Fibroblast of lung (primary cell): ENCODE measurements around the gene C4orf17. TPM values are rescaled to one million over a fixed set of nuclear protein-coding genes. Genes with fewer than 3 reads are reported as not detected.

ENCODE experiments used
- DNase-seq, 2 donors: peaks; one replicate each; pipeline versions ENCODE4 v3.0.0 to v3.0.0-alpha.2; 2010; ENCODE audit warnings: low read depth in 2 of 2
- H2AFZ ChIP-seq: 2 replicates; pipeline ENCODE4 v1.5.1; 2012; ENCODE audit warnings: low read length, control low read depth, inconsistent platforms
- H3K27ac ChIP-seq: 2 replicates; pipeline ENCODE4 v1.5.1; 2011; ENCODE audit warnings: low read length, control low read depth; ENCODE audit not compliant: insufficient read depth
- H3K27me3 ChIP-seq: 2 replicates; pipeline ENCODE4 v1.5.1; 2011; ENCODE audit warnings: mild to moderate bottlenecking, low read length; ENCODE audit not compliant: control insufficient read depth, insufficient read depth
- H3K36me3 ChIP-seq: 2 replicates; pipeline ENCODE4 v1.5.1; 2011; ENCODE audit warnings: low read length; ENCODE audit not compliant: control insufficient read depth, insufficient read depth
- H3K4me1 ChIP-seq: 2 replicates; pipeline ENCODE4 v1.5.1; 2011; ENCODE audit warnings: low read length; ENCODE audit not compliant: control insufficient read depth, insufficient read depth; ENCODE audit errors: extremely low read depth
- H3K4me2 ChIP-seq: 2 replicates; pipeline ENCODE4 v1.5.1; 2011; ENCODE audit warnings: low read length, control low read depth; ENCODE audit not compliant: insufficient read depth; ENCODE audit errors: extremely low read depth
- H3K4me3 ChIP-seq, 4 experiments: fragments of 200-600 bp in 1 of 4; sonication (generic) in 1 of 4; replicated peaks in 1 of 4; 2 replicates each; pipeline ENCODE4 v1.5.1; 2011 to 2016; ENCODE audit warnings: low read length in 4 of 4, low read depth in 3 of 4, mild to moderate bottlenecking in 3 of 4, control low read depth in 2 of 4, inconsistent platforms in 1 of 4, mixed read lengths in 1 of 4; ENCODE audit not compliant: insufficient read depth in 1 of 4; ENCODE audit errors: control extremely low read depth in 1 of 4
- H3K79me2 ChIP-seq: 2 replicates; pipeline ENCODE4 v1.5.1; 2012; ENCODE audit warnings: mild to moderate bottlenecking, low read length, inconsistent platforms; ENCODE audit not compliant: control insufficient read depth, insufficient read depth
- H3K9ac ChIP-seq: 2 replicates; pipeline ENCODE4 v1.5.1; 2011; ENCODE audit warnings: mild to moderate bottlenecking, low read length, control low read depth; ENCODE audit not compliant: insufficient read depth
- H3K9me3 ChIP-seq: 2 replicates; pipeline ENCODE4 v1.5.1; 2012; ENCODE audit warnings: low read depth, low read length; ENCODE audit not compliant: control insufficient read depth, insufficient read depth
- H4K20me1 ChIP-seq: 2 replicates; pipeline ENCODE4 v1.5.1; 2011; ENCODE audit warnings: low read length; ENCODE audit not compliant: control insufficient read depth, insufficient read depth; ENCODE audit errors: extremely low read depth
- CTCF ChIP-seq, 2 donors: IDR thresholded peaks in 1 of 2; conservative IDR thresholded peaks in 1 of 2; 1 replicate in 1 of 2; 2 replicates in 1 of 2; pipeline ENCODE4 v1.5.1; 2011 to 2012; ENCODE audit warnings: low read length in 2 of 2, control low read depth in 1 of 2, inconsistent platforms in 1 of 2, low read depth in 1 of 2, mild to moderate bottlenecking in 1 of 2
- EZH2 ChIP-seq: IDR thresholded peaks from 2 replicates; pipeline ENCODE4 v1.5.1; 2012; ENCODE audit warnings: low read length, control low read depth, mild to moderate bottlenecking; ENCODE audit errors: missing control alignments
- polyA plus RNA-seq, 2 donors: library from polyadenylated mRNA; depleted of rRNA in 1 of 2; stranded (reverse) in 1 of 2; unstranded in 1 of 2; fragments of >200 nt; gene quantifications; 2 replicates each; pipeline ENCODE4 v1.2.1, GENCODE V29; 2011 to 2012; ENCODE audit warnings: missing spikeins in 1 of 2
- total RNA-seq: library from RNA; depleted of rRNA; stranded (reverse); fragments of >200 nt; gene quantifications from 2 replicates; pipeline ENCODE4 v1.2.1, GENCODE V29; 2014

C4orf17 gene
- total and polyA plus RNA-seq, 2 donors (not counting 1 experiment from before 2014, with no cell fraction given), result not detected

- no peak overlapping the region for H2AFZ ChIP-seq
Observed at GRCh38 chr4:99573735-99574368, 63.0 kb downstream of the C4orf17 start.

GRCh38 chr4:99574530-99575324, 63.9 kb downstream of the C4orf17 start, which contains the start of gene MTTP:
TSS of gene MTTP (plus strand) at chr4:99574824. CDS start at chr4:99574910, 86 bp downstream.
- H3K9me3 ChIP-seq, result no peaks in the 10 kb centered on the region
- H2AFZ ChIP-seq, result no peak within 1 kb of the TSS
- TF ChIP-seq EZH2, result no peak
- TF ChIP-seq CTCF (conservative IDR thresholded peaks at IDR 0.05 in 1 of 2, IDR thresholded peaks at IDR 0.05 in 1 of 2; ENCODE audit: low read depth in 1 of 2, low read length in 2 of 2), result no peak

More at GRCh38 chr4:99573735-99574368, 63.0 kb downstream of the C4orf17 start:
- H3K9me3 ChIP-seq, result no peaks in the 10 kb centered on the region
- no peak overlapping the region for H3K4me2 ChIP-seq
- TF ChIP-seq EZH2, result no peak
- H3K27me3 ChIP-seq, result no peaks in the 10 kb centered on the region
- no peaks in the 10 kb centered on the region for H3K36me3 ChIP-seq
- H3K27ac ChIP-seq, result no peak overlapping the region
- no peaks in the 10 kb centered on the region for H4K20me1 ChIP-seq
- H3K4me1 ChIP-seq, result no peaks in the 10 kb centered on the region
- H3K79me2 ChIP-seq, result no peaks in the 10 kb centered on the region
- no peak overlapping the region for H3K9ac ChIP-seq
- no peak for DNase-seq
- H3K4me3 ChIP-seq, result no peak overlapping the region

GRCh38 chr4:99578714-99579113, 67.9 kb downstream of the C4orf17 start:
- Histone ChIP-seq H3K4me3 (no peak overlapping the region), H3K27me3 (no peaks in the 10 kb centered on the region), H3K27ac (no peak overlapping the region), H3K9me3 (no peaks in the 10 kb centered on the region), H4K20me1 (no peaks in the 10 kb centered on the region), H3K79me2 (no peaks in the 10 kb centered on the region), H2AFZ (no peak overlapping the region), H3K4me1 (no peaks in the 10 kb centered on the region), H3K36me3 (no peaks in the 10 kb centered on the region), H3K9ac (no peak overlapping the region), H3K4me2 (no peak overlapping the region)
- no peak for DNase-seq
- TF ChIP-seq CTCF (conservative IDR thresholded peaks at IDR 0.05 in 1 of 2, IDR thresholded peaks at IDR 0.05 in 1 of 2; ENCODE audit: low read depth in 1 of 2, low read length in 2 of 2) (no peak), EZH2 (no peak)

More at GRCh38 chr4:99574530-99575324, 63.9 kb downstream of the C4orf17 start, which contains the start of gene MTTP:
- no peak for DNase-seq
- no peaks in the 10 kb centered on the region for H3K4me1 ChIP-seq
- H3K36me3 ChIP-seq, result no peaks in the 10 kb centered on the region
- no peaks in the 10 kb centered on the region for H3K27me3 ChIP-seq
- no peaks in the 10 kb centered on the region for H4K20me1 ChIP-seq
- no peak within 1 kb of the TSS for H3K4me2 ChIP-seq
- no peak within 1 kb of the TSS for H3K4me3 ChIP-seq
- H3K9ac ChIP-seq, result no peak within 1 kb of the TSS
- H3K27ac ChIP-seq, result no peak within 1 kb of the TSS
- no peaks in the 10 kb centered on the region for H3K79me2 ChIP-seq
